Measurements from ENCODE around the gene DMAP1.

DNA sequence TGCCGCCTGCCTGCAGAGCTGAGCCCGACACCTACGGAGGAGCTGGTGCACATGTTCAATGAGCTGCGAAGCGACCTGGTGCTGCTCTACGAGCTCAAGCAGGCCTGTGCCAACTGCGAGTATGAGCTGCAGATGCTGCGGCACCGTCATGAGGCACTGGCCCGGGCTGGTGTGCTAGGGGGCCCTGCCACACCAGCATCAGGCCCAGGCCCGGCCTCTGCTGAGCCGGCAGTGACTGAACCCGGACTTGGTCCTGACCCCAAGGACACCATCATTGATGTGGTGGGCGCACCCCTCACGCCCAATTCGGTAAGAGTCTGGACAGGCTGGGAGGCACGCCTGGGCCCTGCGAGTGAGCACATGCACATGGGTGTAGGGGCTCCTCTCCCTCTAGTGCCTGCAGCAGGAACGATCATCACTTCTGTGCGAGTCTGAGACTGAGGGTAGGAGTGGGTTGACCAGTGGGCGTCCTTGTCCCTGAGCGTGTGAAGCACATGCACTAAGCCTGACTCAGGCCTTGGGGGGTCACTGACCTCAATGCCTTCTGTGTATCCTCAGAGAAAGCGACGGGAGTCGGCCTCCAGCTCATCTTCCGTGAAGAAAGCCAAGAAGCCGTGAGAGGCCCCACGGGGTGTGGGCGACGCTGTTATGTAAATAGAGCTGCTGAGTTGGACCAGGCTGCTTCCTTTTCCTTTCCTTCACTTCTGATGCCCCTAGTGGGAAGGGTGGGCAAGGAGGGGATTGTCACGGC lies 6.9 kb downstream of the DMAP1 start:
- TF ChIP-seq FOXM1 (IDR thresholded peaks at IDR 0.05; ENCODE audit: borderline replicate concordance, low read depth) = no peak
- TF ChIP-seq EP300 (IDR thresholded peaks at IDR 0.05; ENCODE audit: borderline replicate concordance) = no peak
- TF ChIP-seq, protein P1, sequence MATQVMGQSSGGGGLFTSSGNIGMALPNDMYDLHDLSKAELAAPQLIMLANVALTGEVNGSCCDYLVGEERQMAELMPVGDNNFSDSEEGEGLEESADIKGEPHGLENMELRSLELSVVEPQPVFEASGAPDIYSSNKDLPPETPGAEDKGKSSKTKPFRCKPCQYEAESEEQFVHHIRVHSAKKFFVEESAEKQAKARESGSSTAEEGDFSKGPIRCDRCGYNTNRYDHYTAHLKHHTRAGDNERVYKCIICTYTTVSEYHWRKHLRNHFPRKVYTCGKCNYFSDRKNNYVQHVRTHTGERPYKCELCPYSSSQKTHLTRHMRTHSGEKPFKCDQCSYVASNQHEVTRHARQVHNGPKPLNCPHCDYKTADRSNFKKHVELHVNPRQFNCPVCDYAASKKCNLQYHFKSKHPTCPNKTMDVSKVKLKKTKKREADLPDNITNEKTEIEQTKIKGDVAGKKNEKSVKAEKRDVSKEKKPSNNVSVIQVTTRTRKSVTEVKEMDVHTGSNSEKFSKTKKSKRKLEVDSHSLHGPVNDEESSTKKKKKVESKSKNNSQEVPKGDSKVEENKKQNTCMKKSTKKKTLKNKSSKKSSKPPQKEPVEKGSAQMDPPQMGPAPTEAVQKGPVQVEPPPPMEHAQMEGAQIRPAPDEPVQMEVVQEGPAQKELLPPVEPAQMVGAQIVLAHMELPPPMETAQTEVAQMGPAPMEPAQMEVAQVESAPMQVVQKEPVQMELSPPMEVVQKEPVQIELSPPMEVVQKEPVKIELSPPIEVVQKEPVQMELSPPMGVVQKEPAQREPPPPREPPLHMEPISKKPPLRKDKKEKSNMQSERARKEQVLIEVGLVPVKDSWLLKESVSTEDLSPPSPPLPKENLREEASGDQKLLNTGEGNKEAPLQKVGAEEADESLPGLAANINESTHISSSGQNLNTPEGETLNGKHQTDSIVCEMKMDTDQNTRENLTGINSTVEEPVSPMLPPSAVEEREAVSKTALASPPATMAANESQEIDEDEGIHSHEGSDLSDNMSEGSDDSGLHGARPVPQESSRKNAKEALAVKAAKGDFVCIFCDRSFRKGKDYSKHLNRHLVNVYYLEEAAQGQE (IDR thresholded peaks at IDR 0.05; ENCODE audit: low read depth) = no peak
- TF ChIP-seq TAF1 (IDR thresholded peaks at IDR 0.05; ENCODE audit: low read depth) = no peak
- TF ChIP-seq RAD21 (IDR thresholded peaks at IDR 0.05; ENCODE audit: low read depth) = no peak
- TF ChIP-seq MAX (IDR thresholded peaks at IDR 0.05) = no peak
- TF ChIP-seq CEBPB (IDR thresholded peaks at IDR 0.05) = no peak
- TF ChIP-seq CREB1 (IDR thresholded peaks at IDR 0.05; ENCODE audit: low read depth) = no peak
- TF ChIP-seq TCF12 (IDR thresholded peaks at IDR 0.05; ENCODE audit: low read depth) = no peak
- no peak for TF ChIP-seq TEAD4 (IDR thresholded peaks at IDR 0.05)
